Calu3 (cell line): ENCODE measurements around the gene SNRNP27. TPM values are rescaled to one million over a fixed set of nuclear protein-coding genes. Genes with fewer than 3 reads are reported as not detected.

Experiments used
- BruUV-seq: library from RNA; stranded (reverse); fragments of 400-500 nt; replicated peaks from 2 replicates; lab custom pipeline; 2021; lab: Mats Ljungman, UMichigan
- CTCF ChIA-PET: fragments of 300-600 bp; sonication (Branson Sonifier 250); formaldehyde crosslinking; loops from one replicate; lab custom pipeline; 2022; ENCODE audit warnings: antibody characterized with exemption; lab: Charles Lee
- DNase-seq: peaks from one replicate; pipeline ENCODE4 v3.0.0; 2022
- H3K27ac Mint-ChIP-seq: one replicate; pipeline ENCODE4 v1.8.0; 2022; ENCODE audit warnings: mixed read lengths; ENCODE audit not compliant: unreplicated experiment
- H3K27me3 Mint-ChIP-seq: one replicate; pipeline ENCODE4 v1.8.0; 2022; ENCODE audit warnings: mixed read lengths; ENCODE audit not compliant: unreplicated experiment
- H3K36me3 Mint-ChIP-seq: one replicate; pipeline ENCODE4 v1.8.0; 2022; ENCODE audit warnings: mild to moderate bottlenecking, moderate library complexity, mixed read lengths; ENCODE audit not compliant: insufficient read depth, unreplicated experiment
- H3K4me1 Mint-ChIP-seq: one replicate; pipeline ENCODE4 v1.8.0; 2022; ENCODE audit warnings: mild to moderate bottlenecking, low read depth, mixed read lengths; ENCODE audit not compliant: unreplicated experiment
- H3K4me3 Mint-ChIP-seq: one replicate; pipeline ENCODE4 v1.8.0; 2022; ENCODE audit warnings: mild to moderate bottlenecking, low read depth, moderate library complexity, mixed read lengths; ENCODE audit not compliant: unreplicated experiment
- H3K9me3 Mint-ChIP-seq: one replicate; pipeline ENCODE4 v1.8.0; 2022; ENCODE audit warnings: low read depth, mixed read lengths; ENCODE audit not compliant: unreplicated experiment
- CTCF ChIP-seq: fragments of 200-600 bp; IDR thresholded peaks from one replicate; pipeline ENCODE4 v1.8.0; 2022; ENCODE audit warnings: antibody characterized with exemption; ENCODE audit not compliant: unreplicated experiment
- intact Hi-C: fragments of 100-400 bp; cut with micrococcal nuclease; formaldehyde crosslinking; loops from one replicate; pipeline ENCODE4 v1.10.0; 2022; ENCODE audit not compliant: unreplicated experiment
- total RNA-seq: library from RNA; stranded (reverse); gene quantifications from 2 replicates; pipeline ENCODE4 v1.2.3, GENCODE V29; 2022

Gene SNRNP27
- total RNA-seq, 1 experiment from 2014 or later: 36.3 TPM

GRCh38 chr2:69945941-69946340 lies 52.2 kb downstream of the SNRNP27 start:
- Mint-ChIP-seq H3K9me3 (no peaks in the 10 kb centered on the region), H3K4me3 (peak overlapping the region; percentile 17), H3K36me3 (peaks cover 10% of the 10 kb centered on the region), H3K27me3 (no peaks in the 10 kb centered on the region), H3K27ac (peak overlapping the region; percentile 33), H3K4me1 (peaks cover 28% of the 10 kb centered on the region)
- TF ChIP-seq CTCF: no peak
- no peak for DNase-seq
- no TSS peak for BruUV-seq
- intact Hi-C loops: no loop called here
- CTCF ChIA-PET: interaction anchor here (0.5 to 1.0 kb wide), 2 partner anchors 32 to 120 kb away, joined by 3 read pairs; no protein-coding TSS in a partner anchor

- CTCF ChIA-PET: interaction anchor here (0.5 to 1.0 kb wide), 2 partner anchors 32 to 119 kb away, joined by 3 read pairs; no protein-coding TSS in a partner anchor
- H3K4me3 Mint-ChIP-seq: peak overlapping the region; percentile 17
- peak; percentile 46 for DNase-seq
- no TSS peak for BruUV-seq
- intact Hi-C loops: no loop called here
- TF ChIP-seq CTCF: no peak
- H3K27me3 Mint-ChIP-seq: no peaks in the 10 kb centered on the region
- peak overlapping the region; percentile 33 for H3K27ac Mint-ChIP-seq
- H3K4me1 Mint-ChIP-seq: peaks cover 28% of the 10 kb centered on the region
- peaks cover 10% of the 10 kb centered on the region for H3K36me3 Mint-ChIP-seq
- H3K9me3 Mint-ChIP-seq: no peaks in the 10 kb centered on the region
Observed at GRCh38 chr2:69946351-69947324, 52.9 kb downstream of the SNRNP27 start.

- H3K4me1 Mint-ChIP-seq: peaks cover 28% of the 10 kb centered on the region
- H3K4me3 Mint-ChIP-seq: no peak overlapping the region
- H3K27me3 Mint-ChIP-seq: no peaks in the 10 kb centered on the region
- peak overlapping the region; percentile 14 for H3K27ac Mint-ChIP-seq
- DNase-seq: no peak
- BruUV-seq: no TSS peak
- peaks cover 10% of the 10 kb centered on the region for H3K36me3 Mint-ChIP-seq
- H3K9me3 Mint-ChIP-seq: no peaks in the 10 kb centered on the region
- CTCF ChIA-PET: interaction anchor here (0.5 kb wide), 1 partner anchor 318 kb away, joined by 4 read pairs; no protein-coding TSS in a partner anchor
- intact Hi-C loops: no loop called here
- TF ChIP-seq CTCF: no peak
Observed at GRCh38 chr2:69947325-69947931, 53.7 kb downstream of the SNRNP27 start.
